ENCODE results near the gene GNB1. TPM values are rescaled to one million over a fixed set of nuclear protein-coding genes. Genes with fewer than 3 reads are reported as not detected.

Gene GNB1
- total and polyA plus RNA-seq, 9 of the 15 experiments (the other 6 are each of a cell fraction or from before 2014, with no cell fraction given) = 34.3 to 388 (median 114) TPM

- ChIA-PET POLR2A (no interaction called here), CTCF (ENCODE audit: low intra/inter-chr PET ratio) (no interaction called here)
- intact Hi-C loops (cut with micrococcal nuclease) = no loop called here
- H3K4me2 ChIP-seq (ENCODE audit: insufficient read depth, low read length) = no peak overlapping the region
- no peak for TF ChIP-seq HDAC6 (IDR thresholded peaks at IDR 0.05; ENCODE audit: low read depth, low read length)
- no peak for TF ChIP-seq RBBP5 (IDR thresholded peaks at IDR 0.05; ENCODE audit: borderline replicate concordance, insufficient read depth, low read length, poor library complexity, severe bottlenecking)
- peaks cover 11% of the 10 kb centered on the region; the same call in 1 of the 2 replicates for H4K20me1 ChIP-seq (replicated peaks; ENCODE audit: control insufficient read depth, insufficient read depth, low read length)
- peaks cover 72% of the 10 kb centered on the region for H3K36me3 ChIP-seq (ENCODE audit: control insufficient read depth, insufficient read depth, low read length)
- no peaks in the 10 kb centered on the region for H3K27me3 ChIP-seq (ENCODE audit: control insufficient read depth in 2 of 2, insufficient read depth in 2 of 2, low read length in 2 of 2)
- 87% methylated on average over 3 of the region's 3 CpGs for WGBS (ENCODE audit: insufficient coverage, low coverage, missing lambda C conversion rate)
- H3K27ac ChIP-seq (ENCODE audit: extremely low read depth, low read depth, low read length) = no peak overlapping the region
- DNase-seq (ENCODE audit: extremely low read depth in 1 of 4, low spot score in 3 of 4) (no peak), FAIRE-seq (no peak), ATAC-seq (no peak)
- in situ Hi-C loops (cut with MboI) = no loop called here
- H3K9me1 ChIP-seq (ENCODE audit: control insufficient read depth, insufficient read depth, low read length) = no peaks in the 10 kb centered on the region
- H2AFZ ChIP-seq (ENCODE audit: low read depth, low read length) = no peak overlapping the region
- H3K4me1 ChIP-seq (replicated peaks in 1 of 2; ENCODE audit: control insufficient read depth in 2 of 2, insufficient read depth in 2 of 2, low read length in 2 of 2) = no peaks in the 10 kb centered on the region
- H3K4me3 ChIP-seq = no peak overlapping the region
- no peaks in the 10 kb centered on the region for H3K9me3 ChIP-seq (replicated peaks; ENCODE audit: control insufficient read depth, insufficient read depth, low read depth, low read length)
- peaks cover 49% of the 10 kb centered on the region for H3K79me2 ChIP-seq (ENCODE audit: control insufficient read depth, insufficient read depth, low read length)
- no peak overlapping the region for H3K9ac ChIP-seq (ENCODE audit: insufficient read depth in 1 of 2, low read depth in 2 of 2, low read length in 2 of 2)
- BruUV-seq (replicated peaks) = no TSS peak
Measured at GRCh38 chr1:1835546-1835945, 55.3 kb downstream of the GNB1 start.

- TF ChIP-seq ETS2 (tag; IDR thresholded peaks at IDR 0.05; ENCODE audit: borderline replicate concordance, poor library complexity, severe bottlenecking) (no peak), SMAD4 (CRISPR knock-in tag; conservative IDR thresholded peaks at IDR 0.05) (no peak), ZNF282 (CRISPR knock-in tag; IDR thresholded peaks at IDR 0.05) (no peak), BRD4 (IDR thresholded peaks at IDR 0.05) (no peak), RBM25 (IDR thresholded peaks at IDR 0.05; ENCODE audit: low read depth, low read length, severe bottlenecking) (no peak), RB1 (IDR thresholded peaks at IDR 0.05; ENCODE audit: low read depth) (no peak)
- TF ChIP-seq, protein P1, sequence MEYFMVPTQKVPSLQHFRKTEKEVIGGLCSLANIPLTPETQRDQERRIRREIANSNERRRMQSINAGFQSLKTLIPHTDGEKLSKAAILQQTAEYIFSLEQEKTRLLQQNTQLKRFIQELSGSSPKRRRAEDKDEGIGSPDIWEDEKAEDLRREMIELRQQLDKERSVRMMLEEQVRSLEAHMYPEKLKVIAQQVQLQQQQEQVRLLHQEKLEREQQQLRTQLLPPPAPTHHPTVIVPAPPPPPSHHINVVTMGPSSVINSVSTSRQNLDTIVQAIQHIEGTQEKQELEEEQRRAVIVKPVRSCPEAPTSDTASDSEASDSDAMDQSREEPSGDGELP (CRISPR knock-in tag; IDR thresholded peaks at IDR 0.05; ENCODE audit: borderline replicate concordance) = no peak
- H3K79me2 ChIP-seq (ENCODE audit: control insufficient read depth, insufficient read depth, low read length) = peaks cover 39% of the 10 kb centered on the region
- no peaks in the 10 kb centered on the region for H3K4me1 ChIP-seq (replicated peaks in 1 of 2; ENCODE audit: control insufficient read depth in 2 of 2, insufficient read depth in 2 of 2, low read length in 2 of 2)
- H3K27ac ChIP-seq (ENCODE audit: extremely low read depth, low read depth, low read length) = no peak overlapping the region
- BruUV-seq (replicated peaks) = no TSS peak
- FAIRE-seq (no peak), DNase-seq (ENCODE audit: extremely low read depth in 1 of 4, low spot score in 3 of 4) (no peak), ATAC-seq (no peak; the same call in 2 of the 3 replicates)
- POLR2A ChIA-PET = interaction anchor here (0.6 kb wide), 2 partner anchors 53 to 1644 kb away, joined by 3 to 4 read pairs; no protein-coding TSS in a partner anchor
- in situ Hi-C loops (cut with MboI) (no loop called here), intact Hi-C loops (cut with micrococcal nuclease) (no loop called here)
- no peaks in the 10 kb centered on the region for H3K27me3 ChIP-seq (ENCODE audit: control insufficient read depth in 2 of 2, insufficient read depth in 2 of 2, low read length in 2 of 2)
- H3K4me2 ChIP-seq (ENCODE audit: insufficient read depth, low read length) = no peak overlapping the region
- H3K9me1 ChIP-seq (ENCODE audit: control insufficient read depth, insufficient read depth, low read length) = peaks cover 3% of the 10 kb centered on the region
- WGBS (ENCODE audit: insufficient coverage, low coverage, missing lambda C conversion rate) = 75% methylated on average over 6 of the region's 6 CpGs
- H3K9me3 ChIP-seq (replicated peaks; ENCODE audit: control insufficient read depth, insufficient read depth, low read depth, low read length) = no peaks in the 10 kb centered on the region
- peaks cover 11% of the 10 kb centered on the region; the same call in 1 of the 2 replicates for H4K20me1 ChIP-seq (replicated peaks; ENCODE audit: control insufficient read depth, insufficient read depth, low read length)
- no peak overlapping the region for H3K4me3 ChIP-seq
- peaks cover 77% of the 10 kb centered on the region for H3K36me3 ChIP-seq (ENCODE audit: control insufficient read depth, insufficient read depth, low read length)
- no peak overlapping the region for H3K9ac ChIP-seq (ENCODE audit: insufficient read depth in 1 of 2, low read depth in 2 of 2, low read length in 2 of 2)
- CTCF ChIA-PET (ENCODE audit: low intra/inter-chr PET ratio) = no interaction called here
- no peak overlapping the region for H2AFZ ChIP-seq (ENCODE audit: low read depth, low read length)
Measured at GRCh38 chr1:1833916-1834325, 57.0 kb downstream of the GNB1 start.
